ENCODE results near the gene PCK1.

The PCK1 gene

GRCh38 chr20:57577679-57578475, 17.0 kb downstream of the PCK1 start:
- DNase-seq (ENCODE audit: low spot score), result no peak

- DNase-seq (ENCODE audit: low spot score), result no peak
Observed at GRCh38 chr20:57578476-57579165, 17.7 kb downstream of the PCK1 start.

DNA sequence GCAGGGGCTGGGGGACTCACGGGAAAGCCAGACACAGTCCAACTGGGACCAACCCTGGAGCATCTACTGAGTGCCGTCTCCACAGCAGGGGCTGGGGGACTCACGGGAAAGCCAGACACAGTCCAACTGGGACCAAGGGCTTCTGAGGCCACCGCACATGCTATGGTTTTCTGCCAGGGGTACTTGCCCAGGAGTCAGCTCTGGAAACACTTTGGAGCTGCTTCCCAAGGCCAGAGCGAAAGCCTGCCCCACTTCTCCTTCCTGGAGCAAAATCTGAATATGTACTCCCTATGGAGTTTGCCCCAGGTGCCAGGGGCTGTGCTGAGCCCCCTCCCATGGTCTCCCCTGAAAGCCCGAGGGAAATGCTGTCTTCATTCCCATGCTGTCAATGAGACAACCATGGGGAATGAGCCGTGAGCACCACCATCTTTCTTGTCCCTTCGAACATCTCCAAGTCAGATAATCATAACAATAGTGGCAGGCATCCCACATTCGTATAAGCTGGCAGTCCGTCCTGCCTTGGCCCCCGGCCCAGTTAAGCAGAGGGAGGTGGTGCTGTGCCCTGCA, 18.5 kb downstream of the PCK1 start:
- DNase-seq (ENCODE audit: low spot score), result no peak

DNA sequence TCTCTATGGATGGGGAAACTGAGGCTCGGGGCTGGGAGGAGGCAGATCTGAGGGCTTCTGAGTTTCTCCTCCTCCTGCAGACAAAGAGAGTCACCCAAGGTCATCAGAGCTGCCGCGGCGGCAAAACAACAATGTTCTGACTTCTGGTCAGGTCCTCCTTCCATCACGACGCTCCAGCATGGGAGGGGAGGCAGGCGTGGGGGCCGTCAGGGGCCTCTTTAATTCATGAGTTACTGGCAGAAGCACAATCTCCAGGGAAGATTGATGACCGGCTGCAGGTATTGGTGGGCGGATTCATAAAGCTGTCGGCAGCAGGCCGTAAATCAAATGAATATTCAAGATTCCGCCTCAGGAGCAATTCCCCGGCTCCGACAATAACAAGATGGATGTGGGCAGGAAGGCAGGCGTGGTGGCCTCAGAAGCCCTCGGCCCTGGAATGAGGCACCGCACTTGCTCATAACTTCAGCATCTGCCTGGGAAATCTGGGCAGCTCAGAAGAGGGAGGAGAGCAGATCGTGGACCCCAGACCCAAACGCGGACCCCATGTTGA, 19.1 kb downstream of the PCK1 start:
- DNase-seq (ENCODE audit: low spot score), result no peak

GRCh38 chr20:57580478-57581201, 19.7 kb downstream of the PCK1 start:
- no peak for DNase-seq (ENCODE audit: low spot score)

DNA sequence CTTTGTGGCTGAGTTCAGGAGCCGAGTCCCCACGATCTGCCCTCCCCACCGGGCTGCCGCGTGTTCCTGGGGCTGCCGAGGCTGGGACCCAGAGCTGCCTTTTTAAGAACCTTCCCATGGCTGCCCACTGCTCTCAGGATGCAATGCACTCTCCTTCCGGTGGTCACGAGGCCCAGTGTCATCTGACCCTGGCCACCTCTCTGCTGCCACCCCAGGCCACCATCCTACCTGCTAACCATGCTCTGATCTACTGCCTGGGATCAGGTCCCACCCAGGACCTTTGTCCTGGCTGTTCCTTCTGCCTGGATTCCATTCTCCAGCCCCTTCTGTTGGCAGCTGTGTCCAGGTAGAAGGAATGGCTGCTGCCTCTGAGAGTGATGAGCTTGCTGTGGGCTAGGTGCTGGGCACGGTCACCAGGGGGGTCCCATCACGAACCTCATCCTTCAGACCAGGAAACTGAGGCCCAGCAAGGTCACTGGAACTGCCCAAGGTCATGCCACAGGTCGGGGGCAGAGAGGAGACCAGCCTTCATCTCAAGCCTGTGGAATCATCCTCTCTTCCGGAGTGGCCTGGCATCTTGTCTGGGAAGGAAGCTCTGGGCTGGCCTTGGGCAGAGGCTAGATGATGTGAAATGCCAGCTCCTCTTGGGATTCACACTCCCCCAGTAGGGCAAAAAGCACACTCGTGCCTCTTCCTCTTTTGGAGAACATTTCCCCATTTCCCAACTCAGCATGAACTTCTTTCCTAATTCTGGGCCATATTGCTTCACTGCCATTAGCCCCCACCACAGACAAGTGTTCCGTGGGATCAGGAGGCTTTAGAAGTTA, 20.5 kb downstream of the PCK1 start:
- no peak for DNase-seq (ENCODE audit: low spot score)

DNA sequence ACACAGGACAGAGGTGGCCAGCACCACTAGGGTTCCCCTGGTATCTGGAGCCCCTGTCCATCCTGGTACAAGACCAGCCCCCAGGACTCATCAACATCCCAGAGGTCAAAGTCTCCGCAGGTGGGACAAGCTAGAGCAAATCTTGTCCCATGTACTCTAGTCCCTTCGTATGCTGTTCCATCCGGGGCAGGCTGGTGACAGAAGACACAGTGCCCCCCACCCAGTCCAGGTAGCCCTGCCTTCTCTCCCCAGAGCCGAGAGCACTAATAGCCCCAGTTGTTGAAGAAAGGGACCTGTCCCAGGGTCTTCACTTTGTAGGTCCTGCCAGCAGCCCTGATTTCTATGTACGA, 21.1 kb downstream of the PCK1 start:
- DNase-seq (ENCODE audit: low spot score), result no peak

GRCh38 chr20:57582432-57583288, 21.8 kb downstream of the PCK1 start:
- DNase-seq (ENCODE audit: low spot score), result no peak

DNA sequence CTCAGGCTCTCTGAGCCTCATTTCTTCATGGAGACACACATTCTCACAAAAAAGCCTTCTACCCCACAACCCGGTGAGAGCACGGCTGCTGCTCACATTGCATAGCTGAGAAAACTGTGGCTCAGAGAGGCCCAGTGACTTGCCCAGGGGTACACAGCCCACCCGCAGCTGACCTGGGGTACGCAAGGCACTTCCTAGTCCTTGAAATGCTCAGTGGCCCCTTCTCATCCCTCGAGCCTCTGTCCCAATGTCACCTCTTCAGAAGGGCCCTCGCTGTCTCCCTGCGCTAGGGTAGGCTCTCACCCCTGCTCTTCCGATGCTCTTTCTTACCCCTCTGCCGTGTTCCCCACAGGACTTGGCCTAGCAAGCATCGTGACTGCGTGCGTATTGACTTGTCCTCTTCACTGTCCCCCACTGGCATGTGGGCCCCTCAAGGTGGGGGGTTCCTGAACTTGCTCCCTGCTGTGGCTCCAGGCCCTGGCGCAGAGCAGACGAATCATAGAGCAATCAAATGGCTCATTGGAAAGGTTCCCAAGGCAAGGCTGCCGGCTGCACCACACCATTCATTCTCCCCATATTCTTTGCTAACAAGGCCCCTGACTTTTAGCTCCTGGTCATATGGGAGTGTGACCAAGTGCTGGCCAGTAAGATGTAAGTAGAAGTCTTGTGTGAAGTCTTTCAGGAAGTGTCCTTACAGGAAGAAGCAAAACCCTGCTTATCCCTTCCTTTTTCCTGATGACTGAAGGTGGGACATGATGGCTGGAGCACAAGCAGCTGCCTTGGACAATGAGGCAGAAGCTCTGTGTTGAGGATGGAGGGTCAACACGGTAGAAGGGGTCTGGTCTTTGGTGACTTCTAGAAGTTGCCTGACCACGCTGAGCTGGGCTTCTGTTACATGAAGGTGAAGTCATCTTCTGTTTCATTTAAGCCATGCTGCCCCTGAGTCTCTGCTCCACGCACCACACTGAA, 22.7 kb downstream of the PCK1 start:
- no peak for DNase-seq (ENCODE audit: low spot score)

DNA sequence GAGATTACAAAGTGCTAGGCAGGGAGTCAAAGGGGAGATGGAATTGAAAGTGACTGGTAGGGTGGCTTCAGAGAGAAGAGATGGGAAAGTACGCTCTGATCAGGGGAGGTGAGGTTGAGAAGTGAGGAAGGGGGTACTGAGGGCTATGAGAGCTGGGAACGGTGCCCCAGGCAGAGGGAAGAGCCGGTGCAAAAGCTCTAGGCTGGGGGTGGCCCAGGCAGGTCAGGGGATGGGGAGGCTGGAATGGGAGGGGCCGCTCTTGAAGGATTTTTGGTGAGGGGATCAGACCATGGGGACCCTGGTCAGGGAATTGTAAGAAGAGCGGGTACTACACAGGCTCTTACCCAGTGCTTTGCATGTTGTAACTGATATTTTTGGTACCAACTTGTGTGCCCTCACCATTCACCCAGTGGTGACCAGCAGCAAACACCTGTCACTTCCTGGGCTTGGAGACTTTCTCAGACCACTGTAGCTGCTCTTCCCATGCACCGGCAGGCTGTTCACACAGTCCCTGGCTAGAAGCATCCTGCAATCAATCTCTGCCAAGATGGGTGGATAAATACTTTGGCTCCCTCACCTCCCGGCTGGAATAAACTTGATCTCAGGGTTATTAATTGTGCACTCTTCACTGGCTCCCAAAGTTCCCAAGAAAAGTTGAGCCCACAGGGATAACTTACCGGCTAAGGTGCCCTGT, 24.0 kb downstream of the PCK1 start:
- no peak for DNase-seq (ENCODE audit: low spot score)

DNA sequence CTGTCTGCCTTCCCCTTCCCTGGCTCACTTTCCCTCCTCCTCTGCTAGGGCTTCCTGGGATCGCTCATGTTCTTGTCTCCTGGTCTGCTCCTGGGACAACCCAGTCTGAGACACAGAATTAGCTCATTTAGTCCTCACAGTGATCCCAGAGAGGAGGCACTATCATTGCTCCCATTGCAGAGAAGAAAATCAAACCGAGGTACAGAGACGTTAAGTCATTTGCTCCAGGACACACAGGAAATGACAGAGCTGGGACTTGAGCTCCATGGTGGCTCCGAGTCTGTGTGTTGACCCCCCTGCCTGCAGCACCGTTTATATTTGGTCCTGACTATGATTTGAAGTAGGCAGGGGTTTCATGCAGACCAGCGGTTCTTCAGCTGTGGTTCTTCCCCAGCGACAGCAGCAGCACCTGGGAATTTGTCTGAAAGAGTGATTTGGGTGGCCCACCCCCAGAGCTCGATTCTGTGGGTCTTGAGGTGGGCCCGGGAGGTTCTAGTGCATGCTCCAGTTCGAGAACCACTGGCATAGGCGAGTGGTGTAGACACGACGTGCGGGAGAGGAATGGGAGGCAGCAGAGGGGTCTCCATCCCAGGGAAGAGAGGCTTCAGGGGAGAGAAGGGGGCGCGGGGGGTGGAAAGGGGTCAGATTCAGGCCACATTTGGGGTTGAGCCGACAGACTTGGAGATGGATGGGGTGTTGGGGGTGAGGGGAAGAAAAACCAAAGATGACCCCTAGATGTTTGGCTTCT, 24.7 kb downstream of the PCK1 start:
- no peak for DNase-seq (ENCODE audit: low spot score)

DNA sequence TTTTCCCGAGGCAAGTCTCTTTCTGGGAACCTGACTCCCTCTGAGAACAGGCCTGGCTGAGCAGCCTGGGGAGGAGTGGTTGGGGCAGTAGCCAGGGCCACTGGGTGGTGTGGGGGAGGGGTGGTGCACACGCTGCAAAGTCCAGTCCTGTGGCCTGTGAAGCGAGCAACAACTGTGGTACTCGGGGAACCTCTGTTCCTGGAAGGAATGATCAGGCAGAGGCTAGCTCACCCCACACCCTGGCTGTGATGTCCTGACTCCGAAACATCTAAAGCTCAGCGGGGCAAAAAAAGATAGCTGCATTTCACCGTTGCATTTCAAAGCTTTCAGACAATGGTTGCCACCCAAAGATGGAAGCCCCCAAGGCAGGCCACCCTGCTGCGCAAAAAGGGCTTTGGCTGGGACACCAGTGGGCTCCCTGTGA, 25.5 kb downstream of the PCK1 start:
- no peak for DNase-seq (ENCODE audit: low spot score)

DNA sequence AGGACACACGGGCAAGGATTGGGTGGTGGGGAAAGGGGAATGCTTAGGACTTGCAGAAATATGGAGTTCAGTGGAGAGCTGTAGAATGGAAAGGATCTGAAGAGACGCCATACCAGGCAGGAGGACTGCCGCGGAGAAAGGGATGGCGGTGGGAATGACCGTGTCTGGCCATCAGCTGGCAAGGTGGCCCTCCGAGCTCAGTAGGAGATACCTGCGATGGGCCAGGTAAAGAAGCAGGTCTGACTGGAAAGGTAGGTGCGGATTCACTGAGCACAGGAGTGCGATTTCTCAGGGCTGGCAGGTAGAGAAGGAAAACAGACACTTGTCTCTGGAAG, 26.0 kb downstream of the PCK1 start:
- DNase-seq (ENCODE audit: low spot score), result no peak

DNA sequence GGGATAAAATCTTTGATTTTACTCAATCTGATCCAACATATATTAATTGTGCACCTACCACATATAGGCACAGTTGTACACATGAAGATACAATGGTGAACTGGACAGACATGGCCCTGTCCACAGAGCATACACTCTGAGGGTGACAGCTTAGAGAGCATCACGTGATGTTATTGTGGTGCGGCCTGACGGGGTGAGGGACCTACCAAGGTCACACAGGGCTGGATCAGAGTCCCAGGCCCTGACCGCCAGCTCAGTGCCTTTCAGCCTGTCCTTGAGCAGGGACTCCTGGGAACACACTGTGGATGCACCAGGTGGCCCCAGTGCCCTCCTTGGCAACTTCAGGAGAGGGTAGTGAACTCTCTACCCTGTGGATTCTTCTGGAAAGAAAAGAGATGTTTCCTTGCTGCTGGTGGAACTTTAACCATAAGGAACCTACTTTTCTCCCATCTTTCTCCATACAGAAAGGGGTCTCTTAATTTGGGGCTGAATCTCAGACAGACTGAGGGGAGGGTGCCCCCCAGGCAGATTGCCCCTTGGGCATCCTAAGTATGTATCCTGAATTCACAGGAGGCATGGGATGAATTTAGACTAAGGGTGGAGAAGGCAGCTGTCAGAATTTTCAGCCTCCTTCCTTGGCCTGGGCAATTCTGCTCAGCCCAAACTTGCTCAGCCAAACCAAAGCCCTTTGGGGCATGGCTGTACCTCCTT, 26.5 kb downstream of the PCK1 start:
- DNase-seq (ENCODE audit: low spot score), result no peak

DNA sequence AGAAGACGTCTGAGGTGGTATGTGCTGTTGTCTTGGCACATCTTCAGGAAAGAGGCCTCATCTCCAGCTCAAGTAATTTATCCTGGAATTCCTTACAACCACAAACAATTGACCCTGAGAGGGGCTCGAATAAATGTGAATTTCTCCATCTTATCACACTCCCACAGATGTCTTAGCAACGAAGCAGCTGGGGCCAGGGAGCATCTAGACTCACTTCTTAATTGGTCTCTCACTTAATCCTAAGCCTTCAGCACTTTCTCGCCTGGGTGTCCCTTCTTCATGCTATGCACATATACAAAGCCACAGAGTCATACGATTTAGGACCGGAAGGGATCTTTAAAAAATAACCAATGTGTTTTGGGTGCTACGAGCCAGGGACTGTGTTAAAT, 27.1 kb downstream of the PCK1 start:
- DNase-seq (ENCODE audit: low spot score), result no peak

- no peak for DNase-seq (ENCODE audit: low spot score)
Observed at GRCh38 chr20:57588596-57588995, 27.7 kb downstream of the PCK1 start.

DNA sequence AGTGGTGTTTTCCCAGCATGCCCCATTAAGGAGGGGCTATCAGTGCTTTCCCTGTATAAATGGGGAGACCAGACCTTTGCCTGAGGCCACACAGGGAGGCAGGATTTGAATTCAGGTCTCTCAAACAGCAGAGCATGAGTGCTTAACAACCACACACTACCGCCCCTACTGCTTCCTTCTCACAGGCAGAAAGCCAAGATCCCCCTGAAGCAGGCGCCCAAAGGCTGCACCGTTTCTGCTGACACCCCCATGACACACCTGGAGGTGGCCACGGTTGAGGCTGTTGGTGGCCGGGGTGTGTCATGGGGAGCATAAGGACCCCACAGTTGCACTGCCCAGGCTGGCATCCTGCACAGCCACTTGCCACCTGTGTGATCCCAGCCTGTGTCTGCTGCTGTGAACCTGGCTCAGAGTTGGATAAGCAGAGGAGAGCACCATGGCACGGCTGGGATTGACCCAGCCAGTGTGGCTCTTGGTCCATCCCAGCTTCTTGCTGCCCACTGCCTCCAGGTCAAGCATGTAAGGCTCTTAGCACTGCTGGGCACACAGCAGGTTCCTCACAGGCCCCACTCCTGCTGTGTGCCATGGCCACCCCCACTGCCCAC, 28.3 kb downstream of the PCK1 start:
- DNase-seq (ENCODE audit: low spot score), result no peak
